Cardiac septum (tissue), 1 donor: ENCODE data around the gene NOS1. TPM values are rescaled to one million over a fixed set of nuclear protein-coding genes. Genes with fewer than 3 reads are reported as not detected.

Experiments
- DNase-seq: peaks from one replicate; pipeline ENCODE4 v3.0.0-alpha.2; 2020; ENCODE audit warnings: low spot score
- intact Hi-C: fragments of 100-400 bp; cut with DNase I; formaldehyde crosslinking; loops from one replicate; pipeline ENCODE4 v1.14.0; 2022
- total RNA-seq: library from RNA; stranded (reverse); fragmentation: NEBNext Ultra II Directional; extraction: Animal tissue kit (Norgen Biotek cat#: 25700); gene quantifications from one replicate; pipeline ENCODE4 v1.2.1, GENCODE V29; 2021
- donor health status: DM: no; HTN: no; CAD: no.

Gene NOS1
- total RNA-seq, 1 donor from 2014 or later = 0.32 TPM

DNA sequence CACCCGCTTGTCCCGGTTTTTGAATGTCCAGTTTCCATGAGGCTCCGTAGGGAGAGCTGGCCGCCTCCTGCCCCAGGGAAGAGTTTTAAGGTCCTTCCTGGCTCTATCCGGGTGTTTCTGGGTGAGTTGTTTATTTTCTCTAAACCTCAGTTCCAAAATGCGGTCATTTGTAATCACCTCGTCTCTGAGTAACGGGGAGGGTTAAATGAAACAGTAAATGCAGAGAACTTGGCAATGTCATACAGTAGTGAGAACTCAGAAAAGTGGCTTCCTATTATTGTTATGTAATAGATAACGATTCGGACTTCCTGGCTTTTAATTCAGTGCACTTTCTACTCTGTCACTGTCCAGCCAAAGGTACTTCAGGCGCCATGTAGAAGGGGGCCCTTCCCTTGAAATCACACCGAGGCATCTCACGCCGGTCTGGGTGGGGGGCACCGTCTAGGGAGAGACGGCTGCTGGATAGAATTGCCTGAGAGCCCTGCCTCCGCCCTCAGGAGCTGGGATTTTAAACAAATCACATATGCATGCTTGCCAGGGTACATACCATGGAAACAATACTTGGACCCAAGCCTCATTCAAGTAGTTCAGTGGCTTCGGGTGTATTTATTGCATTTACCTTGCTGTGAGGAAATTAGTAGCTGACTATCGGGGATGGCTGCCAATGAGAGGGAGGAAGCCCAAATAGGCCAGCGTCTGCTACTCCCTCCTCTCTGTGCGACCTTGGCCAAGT, 26.4 kb downstream of the NOS1 start:
- DNase-seq = no peak
- intact Hi-C loops = no loop called here

DNA sequence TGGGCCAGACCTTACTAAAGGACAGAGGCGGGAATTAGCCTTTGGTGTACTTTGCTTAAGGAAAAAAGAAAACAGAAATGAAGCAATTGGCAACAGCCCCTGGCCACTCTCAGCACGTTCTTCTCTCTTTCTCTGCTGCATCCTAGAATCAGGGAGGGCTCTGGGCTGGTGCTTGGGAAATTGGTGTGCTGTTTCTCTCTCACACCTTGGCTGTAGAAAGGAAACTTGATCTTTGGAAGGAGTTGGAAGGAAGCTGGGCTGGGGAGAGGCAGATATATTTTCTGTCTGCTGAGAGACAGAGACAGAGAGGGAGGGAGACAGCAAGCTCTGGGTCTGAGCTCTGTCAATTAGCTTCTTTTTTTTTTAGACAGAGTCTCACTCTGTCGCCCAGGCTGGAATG, 27.4 kb downstream of the NOS1 start:
- intact Hi-C loops = no loop called here
- DNase-seq = no peak

DNA sequence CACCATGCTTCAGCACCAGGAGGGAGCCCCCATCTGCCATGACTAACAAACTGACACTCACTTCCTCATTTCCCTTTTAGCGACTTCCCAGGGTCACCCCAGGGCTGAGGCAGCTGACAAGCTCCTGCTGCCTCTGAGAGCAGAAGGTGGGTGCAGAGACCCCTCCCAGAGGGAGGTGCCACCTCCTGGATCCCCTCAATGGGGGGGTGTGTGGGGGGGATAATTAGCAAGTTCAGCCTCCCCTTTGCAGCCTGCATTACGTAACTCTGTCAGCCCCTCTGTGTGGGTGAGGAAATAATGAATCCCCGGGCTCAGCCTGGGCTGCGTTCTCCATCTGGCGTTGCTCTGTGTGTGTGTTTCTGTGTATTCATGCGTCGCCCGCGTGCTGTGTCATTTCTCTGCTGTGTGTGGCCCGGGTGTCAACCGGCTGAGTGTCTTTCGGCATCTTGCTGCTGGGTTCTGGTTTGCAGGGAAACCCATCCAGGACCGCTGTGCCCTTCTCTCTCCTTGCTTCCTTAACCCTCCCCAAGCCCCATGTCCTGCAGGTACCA, 28.0 kb downstream of the NOS1 start:
- intact Hi-C loops = no loop called here

DNA sequence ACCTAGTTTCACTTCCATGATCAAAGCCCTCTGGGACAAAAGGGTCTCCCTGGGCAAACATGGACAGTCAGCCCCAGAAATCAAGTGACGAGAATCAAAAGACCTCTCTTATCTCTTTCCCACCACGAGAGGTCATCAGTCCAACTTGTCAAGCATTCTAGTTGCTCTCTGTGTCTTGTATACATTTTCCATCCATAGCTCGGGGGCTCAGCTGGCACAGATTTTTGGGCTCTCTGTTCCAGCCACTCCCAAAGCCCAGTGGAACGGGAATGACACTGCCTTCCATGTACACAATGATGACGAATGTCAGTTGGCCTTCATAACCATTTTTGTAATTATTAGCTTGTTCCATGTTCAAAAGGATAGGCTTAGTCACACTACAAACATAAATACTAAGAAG, 29.7 kb downstream of the NOS1 start:
- intact Hi-C loops = no loop called here
- DNase-seq = no peak

More for the DNA sequence above, 28.0 kb downstream of the NOS1 start:
- DNase-seq = no peak

DNA sequence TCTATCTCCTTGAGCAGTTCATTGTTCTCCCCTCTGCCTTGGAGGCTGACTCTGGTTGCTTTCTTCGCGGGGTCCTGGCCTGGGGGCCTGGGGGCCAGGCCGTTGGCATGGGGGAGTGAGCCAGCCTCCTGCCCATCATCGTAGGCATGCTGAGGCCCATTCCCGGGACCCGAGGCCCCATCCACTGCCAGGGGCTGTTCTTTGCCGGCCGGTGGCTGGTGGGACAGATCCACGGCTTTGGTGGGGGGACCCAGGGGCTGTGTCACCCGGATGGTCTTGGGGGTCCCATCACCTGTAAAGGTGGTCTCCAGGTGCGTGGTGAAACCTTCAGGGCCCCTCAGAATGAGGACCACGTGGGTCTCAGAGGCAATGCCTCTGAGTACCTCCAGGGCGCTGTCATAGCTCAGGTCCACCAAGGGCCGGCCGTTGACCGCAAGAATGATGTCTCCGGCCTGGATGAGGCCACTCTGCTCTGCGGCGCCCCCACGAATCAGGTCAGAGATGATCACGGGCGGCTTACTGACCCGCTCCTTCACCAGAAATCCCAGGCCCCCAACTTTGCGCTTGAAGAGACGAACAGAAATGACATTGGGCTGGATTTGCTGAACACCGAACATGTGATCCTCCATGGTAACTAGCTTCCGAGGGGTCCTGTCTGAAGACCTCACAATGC, 30.8 kb downstream of the NOS1 start:
- intact Hi-C loops = no loop called here
- no peak for DNase-seq

DNA sequence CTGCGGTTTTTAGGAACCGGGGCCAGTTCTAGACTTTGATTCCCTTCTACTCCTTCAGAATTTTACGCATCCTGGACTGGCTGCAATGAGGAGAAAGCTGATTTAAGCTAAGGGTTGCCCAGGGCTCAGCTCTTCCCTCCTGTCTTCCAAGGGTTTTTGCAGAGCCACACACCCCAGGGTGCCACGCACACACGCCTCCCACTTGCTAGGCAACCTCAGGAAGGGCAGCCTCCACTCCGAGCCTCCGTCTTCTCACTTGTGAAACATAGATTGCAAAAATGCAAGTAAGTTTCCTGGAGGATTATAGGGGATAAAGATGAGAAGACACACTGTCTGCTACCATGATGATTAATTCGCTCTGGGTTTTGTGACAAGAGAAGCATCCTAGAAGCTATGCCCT, 31.7 kb downstream of the NOS1 start:
- DNase-seq = no peak
- intact Hi-C loops = no loop called here

DNA sequence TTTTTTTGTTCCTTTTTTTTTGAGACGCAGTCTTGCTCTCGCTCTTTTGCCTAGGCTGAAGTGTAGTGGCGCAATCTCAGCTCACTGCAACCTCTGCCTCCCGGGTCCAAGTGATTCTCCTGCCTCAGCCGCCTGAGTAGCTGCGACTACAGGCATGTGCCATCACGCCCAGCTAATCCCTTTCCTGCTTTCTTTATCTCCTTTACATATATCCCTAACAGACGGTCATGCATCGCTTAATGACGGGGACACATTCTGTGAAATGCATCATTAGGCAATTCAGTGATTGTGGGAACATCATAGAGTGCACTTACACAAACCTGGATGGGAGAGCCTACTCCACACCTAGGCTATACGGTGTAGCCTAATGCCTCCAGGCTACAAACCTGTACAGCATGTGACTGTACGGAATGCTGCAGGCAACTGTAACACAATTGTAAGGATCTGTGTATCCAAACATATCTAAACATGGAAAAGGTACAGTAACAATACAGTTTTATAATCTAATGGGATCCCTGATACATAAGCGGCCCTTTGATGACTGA, 32.8 kb downstream of the NOS1 start:
- no peak for DNase-seq
- intact Hi-C loops = no loop called here

DNA sequence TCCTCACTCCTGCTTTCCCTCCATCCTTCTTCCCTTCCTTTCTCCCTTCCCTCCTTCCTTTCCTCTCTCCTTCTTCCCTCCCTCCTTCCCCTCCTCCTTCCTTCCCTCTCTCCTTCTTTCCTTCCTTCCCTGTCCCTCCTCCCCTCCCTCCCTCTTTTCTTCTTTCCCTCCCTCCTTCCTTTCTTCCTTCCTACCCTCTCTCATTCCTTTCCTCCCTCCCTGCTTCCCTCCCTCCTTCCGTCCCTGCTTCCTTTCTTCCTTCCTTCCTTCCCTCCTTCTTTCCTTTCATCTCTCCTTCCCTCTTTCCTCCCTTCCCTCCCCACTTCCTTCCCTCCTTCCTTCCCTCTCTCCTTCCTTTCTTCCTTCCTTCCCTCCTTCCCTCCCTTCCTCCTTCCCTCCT, 39.0 kb downstream of the NOS1 start:
- intact Hi-C loops = no loop called here
- no peak for DNase-seq

DNA sequence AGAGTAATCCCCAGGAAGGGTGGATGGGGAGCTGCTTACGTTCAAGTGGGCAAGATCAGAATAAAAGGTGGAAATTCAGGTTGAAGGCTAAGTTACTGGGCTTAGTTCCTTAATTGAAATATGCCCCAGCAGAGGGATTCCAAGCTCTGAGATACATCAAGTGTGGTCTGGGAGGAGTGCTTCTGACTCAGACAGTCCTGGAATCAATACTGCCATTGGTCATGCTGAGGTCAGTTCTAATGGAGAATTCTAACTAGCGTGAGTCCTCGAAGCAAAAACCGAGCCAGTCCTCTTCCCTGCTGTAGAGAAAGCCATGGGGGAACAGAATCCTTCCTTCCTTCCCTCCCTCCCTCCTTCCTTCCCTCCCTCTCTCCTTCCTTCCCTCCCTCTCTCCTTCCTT, 39.9 kb downstream of the NOS1 start:
- intact Hi-C loops = no loop called here
- DNase-seq = no peak

DNA sequence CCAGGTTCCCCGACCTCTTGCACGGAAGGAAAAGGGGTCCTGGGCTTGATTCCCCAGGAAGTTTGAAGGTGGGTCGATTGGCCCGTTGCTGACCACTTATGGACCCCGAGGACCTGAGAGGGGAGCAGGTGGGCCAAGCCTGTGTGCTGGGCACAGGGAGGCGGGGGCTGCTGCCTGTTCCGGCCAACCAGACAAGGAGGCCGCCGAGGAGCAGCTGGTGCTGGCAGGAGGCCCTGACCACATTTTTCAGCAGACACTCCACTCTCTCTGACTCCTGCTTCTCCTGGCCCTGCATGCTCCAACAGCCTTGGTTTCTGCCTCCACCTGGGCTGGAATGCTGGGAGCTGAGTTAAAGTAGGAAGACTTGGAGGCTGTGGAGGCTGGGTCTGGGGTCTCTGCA, 42.8 kb downstream of the NOS1 start:
- intact Hi-C loops = no loop called here
- no peak for DNase-seq

DNA sequence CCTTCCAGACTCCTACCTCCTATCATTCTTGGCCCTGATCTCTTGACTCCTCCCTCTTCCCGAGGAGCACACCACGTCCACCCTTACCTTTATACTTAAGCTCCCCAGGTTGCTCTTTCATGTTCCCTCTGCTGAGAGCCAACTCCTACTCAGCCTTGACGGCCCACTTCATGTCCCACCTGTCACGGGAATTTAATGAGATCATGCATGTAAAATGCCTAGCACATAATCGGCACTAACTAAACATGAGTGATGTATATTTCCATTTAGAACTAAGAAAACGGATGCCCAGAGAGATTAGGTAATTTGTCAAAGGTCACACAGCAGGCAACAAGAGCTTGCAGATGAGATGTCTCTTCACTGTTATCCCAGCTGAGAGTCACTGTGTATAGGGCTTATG, 45.1 kb downstream of the NOS1 start:
- DNase-seq = no peak
- intact Hi-C loops = no loop called here

DNA sequence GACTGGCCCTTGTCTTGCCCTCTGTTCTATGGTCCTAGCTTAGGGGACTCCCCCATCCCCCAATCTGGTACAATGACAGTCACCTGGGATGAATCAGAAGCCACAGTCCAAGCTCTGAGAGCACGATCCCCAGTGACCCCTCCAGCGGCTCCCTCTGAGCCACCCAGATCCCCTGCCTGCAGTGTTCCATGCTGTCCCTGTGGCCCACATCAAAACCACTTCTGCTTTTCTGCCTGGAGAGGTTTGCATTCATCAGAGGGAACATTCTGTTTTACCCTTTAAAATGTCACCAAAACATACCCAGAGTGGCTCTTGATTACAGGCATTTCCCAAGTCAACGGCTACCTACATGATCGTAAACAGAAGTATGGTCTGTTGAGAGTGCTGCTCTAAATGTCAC, 47.5 kb downstream of the NOS1 start:
- DNase-seq = no peak
- intact Hi-C loops = no loop called here

DNA sequence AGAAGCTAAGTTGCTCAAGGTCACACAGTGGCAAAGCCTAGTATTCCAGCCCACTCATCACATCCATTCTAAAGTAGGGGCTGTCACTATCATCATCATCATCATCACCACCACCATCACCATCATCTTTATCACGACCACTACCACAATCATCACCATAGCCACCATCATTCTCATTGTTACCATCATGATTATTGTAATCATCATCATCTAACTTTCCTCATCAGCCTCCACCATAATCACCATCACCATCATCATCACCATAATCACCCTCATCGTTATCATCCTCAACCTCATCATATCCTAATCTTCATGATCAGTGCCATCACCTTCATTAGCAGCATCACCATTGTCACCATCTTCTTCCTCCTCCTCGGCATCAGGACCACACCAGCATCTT, 48.7 kb downstream of the NOS1 start:
- no peak for DNase-seq
- intact Hi-C loops = no loop called here

DNA sequence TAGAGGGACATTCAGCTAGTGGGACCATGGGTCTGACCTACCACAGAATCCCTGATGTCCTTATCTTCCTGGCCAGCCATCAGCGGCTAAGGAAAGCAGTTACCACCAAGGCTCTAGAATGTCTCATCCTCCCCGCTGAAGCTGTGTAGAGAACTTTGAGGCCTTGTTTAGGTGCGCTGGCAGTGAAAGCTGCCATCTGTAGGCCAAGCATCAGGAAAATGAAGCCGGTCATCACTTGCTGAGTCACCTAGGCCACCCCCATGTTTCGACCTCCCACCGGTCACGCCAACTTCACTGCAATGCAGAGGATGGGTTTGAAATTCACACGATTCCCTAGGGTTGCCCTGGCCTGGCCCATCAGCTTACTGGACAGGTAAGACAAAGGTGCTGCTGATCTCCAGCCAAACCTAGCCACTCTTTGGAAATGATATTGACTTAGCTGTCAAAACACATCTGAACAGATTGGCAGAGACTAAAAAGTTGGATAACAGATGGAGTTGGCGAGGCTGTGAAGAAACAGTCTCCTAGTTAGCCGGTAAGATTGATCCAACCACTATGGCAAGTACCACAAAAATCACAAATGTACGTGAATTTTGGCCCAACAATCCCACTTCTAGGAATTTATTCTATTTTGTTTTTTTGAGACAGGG, 52.0 kb downstream of the NOS1 start:
- DNase-seq = no peak
- intact Hi-C loops = no loop called here

DNA sequence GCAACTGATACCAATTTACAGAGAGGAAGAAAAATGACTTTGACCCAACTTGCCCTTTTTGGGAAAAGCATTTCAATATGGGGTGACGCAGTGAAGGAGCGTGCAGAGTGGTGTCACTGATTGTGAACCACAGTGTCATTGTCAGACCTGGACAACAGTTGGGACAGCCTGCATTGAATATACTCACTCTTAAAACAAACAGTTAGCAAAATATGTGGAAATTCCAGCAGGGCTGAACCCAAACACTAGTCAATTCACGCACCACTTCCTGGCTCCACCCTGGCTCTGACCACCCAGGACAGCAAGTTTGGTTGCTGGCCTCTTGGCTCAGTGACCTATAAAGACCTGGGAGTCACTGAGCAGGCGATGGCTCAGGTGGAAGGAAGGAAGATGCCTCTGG, 61.3 kb downstream of the NOS1 start:
- no peak for DNase-seq
- intact Hi-C loops = no loop called here

DNA sequence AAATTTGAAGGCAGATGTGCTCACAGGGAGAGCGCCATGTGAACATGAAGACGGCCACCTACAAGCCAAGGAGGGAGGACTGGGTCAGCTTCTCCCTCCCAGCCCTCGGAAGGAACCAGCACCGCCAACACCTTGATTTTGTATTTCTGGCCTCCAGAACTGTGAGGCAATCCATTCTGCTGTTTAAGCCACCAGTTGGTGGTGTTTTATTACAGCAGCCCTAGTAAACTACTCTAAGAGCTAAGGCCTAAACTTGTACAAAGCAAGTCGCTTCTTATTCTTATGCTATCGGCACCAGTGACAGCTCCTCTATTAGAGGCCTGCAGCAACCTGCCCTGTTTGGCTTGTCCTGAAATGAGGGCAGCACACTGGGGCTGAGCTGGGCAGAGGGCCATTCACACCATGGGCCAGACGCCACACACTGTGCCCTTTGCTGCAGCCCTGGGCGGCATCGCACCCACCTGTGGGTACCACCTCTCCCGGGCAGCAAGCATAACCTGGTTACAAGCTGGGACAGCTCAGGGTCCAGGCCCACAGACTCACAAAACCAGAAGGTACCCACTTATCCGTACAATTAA, 62.7 kb downstream of the NOS1 start:
- intact Hi-C loops = no loop called here
- DNase-seq = no peak

DNA sequence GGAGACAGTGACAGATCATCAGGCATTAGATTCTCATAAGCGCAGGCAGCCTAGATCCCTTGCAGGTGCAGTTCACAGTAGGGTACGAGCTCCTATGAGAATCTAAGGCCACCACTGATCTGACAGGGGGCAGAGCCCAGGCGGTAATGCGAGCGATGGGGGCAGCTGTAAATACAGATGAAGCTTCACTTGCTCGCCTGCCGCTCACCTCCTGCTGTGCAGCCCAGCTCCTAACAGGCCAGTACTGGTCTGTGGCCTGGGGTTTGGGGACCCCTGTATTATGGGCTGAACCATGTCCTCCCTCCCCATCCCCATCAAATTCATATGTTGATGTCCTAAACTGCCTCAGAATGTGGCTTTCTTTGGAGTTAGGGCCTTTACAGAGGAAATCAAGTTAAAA, 63.2 kb downstream of the NOS1 start:
- intact Hi-C loops = no loop called here
- DNase-seq = no peak

DNA sequence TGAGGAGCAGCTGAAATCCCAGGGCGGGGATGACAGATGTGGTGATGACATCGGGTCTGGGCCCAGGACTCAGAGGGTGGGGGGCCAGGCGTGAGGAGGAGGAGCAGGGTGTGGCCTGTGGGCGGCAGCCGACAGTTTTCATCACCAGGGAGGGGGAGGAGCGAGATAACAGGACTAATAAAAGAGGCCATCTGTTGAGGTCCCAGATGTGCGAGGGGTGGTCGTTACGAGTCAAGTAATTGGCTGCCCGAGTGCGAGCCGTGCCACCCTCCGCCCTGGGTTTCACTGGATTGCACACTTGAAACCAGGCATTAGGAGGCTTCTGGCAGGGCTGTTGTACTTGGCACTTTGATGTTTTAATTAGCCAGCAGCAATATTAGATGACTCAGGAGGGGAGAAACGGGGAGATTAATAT, 67.2 kb downstream of the NOS1 start:
- intact Hi-C loops = no loop called here
- DNase-seq = no peak

DNA sequence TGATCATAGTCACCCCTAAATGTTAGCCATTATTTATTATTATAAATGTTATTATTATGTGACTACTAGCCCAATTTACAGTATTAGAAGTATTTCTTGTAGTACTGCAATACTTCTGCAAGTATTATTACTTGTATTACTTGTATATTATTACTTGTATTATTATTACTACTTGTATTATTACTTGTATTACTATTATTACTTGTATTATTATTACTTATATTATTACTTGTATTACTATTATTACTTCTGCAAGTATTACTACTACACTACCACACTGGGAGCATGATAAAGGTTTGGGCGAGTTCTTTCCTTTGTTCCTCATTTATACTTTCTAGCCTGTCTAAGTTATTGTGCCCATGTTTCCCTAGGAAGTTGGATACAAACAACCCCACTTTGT, 67.9 kb downstream of the NOS1 start:
- intact Hi-C loops = no loop called here
- no peak for DNase-seq

DNA sequence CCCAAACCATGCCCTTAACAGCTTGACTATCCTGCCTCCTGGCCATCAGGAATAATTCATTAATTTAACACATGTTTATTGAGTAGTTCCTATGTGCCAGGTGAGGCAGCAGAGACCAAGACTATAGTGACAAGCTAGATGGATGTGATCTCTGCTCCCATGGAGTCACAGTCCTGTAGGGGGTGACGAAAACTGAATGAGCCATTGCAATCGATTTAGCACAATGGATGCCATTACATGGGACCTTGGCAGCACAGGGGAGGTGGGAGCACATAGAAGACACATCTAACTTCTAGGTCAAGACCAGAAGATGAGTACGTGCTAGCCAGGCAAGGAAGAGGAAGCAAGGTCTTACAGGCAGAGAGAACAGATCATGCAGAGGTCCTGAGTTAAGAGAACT, 68.7 kb downstream of the NOS1 start:
- no peak for DNase-seq
- intact Hi-C loops = no loop called here
